H1 (cell line): ENCODE measurements around the gene KSR2. TPM values are rescaled to one million over a fixed set of nuclear protein-coding genes. Genes with fewer than 3 reads are reported as not detected.

Experiments
- BCL11A ChIP-seq, 2 experiments: IDR thresholded peaks; one replicate each; pipeline ENCODE4 v1.6.1; 2011; ENCODE audit warnings: low read depth in 2 of 2, low read length in 2 of 2, mild to moderate bottlenecking in 2 of 2
- CREB1 ChIP-seq: IDR thresholded peaks from 2 replicates; pipeline ENCODE4 v1.6.1; 2012; ENCODE audit warnings: inconsistent platforms
- JUN ChIP-seq: IDR thresholded peaks from 2 replicates; pipeline ENCODE4 v1.6.1; 2011; ENCODE audit warnings: low read depth, mild to moderate bottlenecking, improper control_type of control experiment, low read length
- POLR2AphosphoS5 ChIP-seq: IDR thresholded peaks from 2 replicates; pipeline ENCODE4 v1.6.1; 2011; ENCODE audit warnings: low read depth, low read length
- SAP30 ChIP-seq: fragments of 300-600 bp; sonication (generic); IDR thresholded peaks from 2 replicates; pipeline ENCODE4 v1.7.1; 2012; ENCODE audit warnings: low read length, moderate library complexity, mild to moderate bottlenecking, inconsistent platforms; ENCODE audit not compliant: insufficient read depth, insufficient replicate concordance
- SP2 ChIP-seq: IDR thresholded peaks from 2 replicates; pipeline ENCODE4 v1.6.1; 2012; ENCODE audit warnings: mild to moderate bottlenecking, low read length, inconsistent platforms
- polyA plus RNA-seq, 7 experiments: library from polyadenylated mRNA; depleted of rRNA in 3 of 7; stranded (reverse) in 5 of 7; unstranded in 2 of 7; fragments of >200 nt in 5 of 7; fragments of 200-250 nt in 2 of 7; gene quantifications; 1 replicate in 5 of 7; 2 replicates in 1 of 7; 4 replicates in 1 of 7; pipeline versions ENCODE4 v1.2.1 to v1.2.3, GENCODE V29; 2011 to 2013; ENCODE audit warnings: missing spikeins in 2 of 7, mixed read lengths in 2 of 7
- total RNA-seq: library from RNA; stranded (reverse); fragmentation: NEBNext Ultra II Directional; extraction: Animal tissue kit (Norgen Biotek cat#: 25700); gene quantifications from 2 replicates; pipeline ENCODE4 v1.2.1, GENCODE V29; 2021
- TF ChIP-seq, protein P1 (sequence below): fragments of 300-600 bp; sonication (generic); IDR thresholded peaks from 2 replicates; pipeline ENCODE4 v1.7.1; 2012; ENCODE audit warnings: low read length, moderate library complexity, mild to moderate bottlenecking, inconsistent platforms; ENCODE audit not compliant: insufficient replicate concordance
- TF ChIP-seq, protein P2 (sequence below): IDR thresholded peaks from 2 replicates; pipeline ENCODE4 v1.6.1; 2011; ENCODE audit warnings: low read depth, mild to moderate bottlenecking, low read length; ENCODE audit not compliant: insufficient read depth

The KSR2 gene
- total and polyA plus RNA-seq, 2 of the 8 experiments (the other 6 are each of a cell fraction or from before 2014, with no cell fraction given) = 0.74 to 2.2 TPM

DNA sequence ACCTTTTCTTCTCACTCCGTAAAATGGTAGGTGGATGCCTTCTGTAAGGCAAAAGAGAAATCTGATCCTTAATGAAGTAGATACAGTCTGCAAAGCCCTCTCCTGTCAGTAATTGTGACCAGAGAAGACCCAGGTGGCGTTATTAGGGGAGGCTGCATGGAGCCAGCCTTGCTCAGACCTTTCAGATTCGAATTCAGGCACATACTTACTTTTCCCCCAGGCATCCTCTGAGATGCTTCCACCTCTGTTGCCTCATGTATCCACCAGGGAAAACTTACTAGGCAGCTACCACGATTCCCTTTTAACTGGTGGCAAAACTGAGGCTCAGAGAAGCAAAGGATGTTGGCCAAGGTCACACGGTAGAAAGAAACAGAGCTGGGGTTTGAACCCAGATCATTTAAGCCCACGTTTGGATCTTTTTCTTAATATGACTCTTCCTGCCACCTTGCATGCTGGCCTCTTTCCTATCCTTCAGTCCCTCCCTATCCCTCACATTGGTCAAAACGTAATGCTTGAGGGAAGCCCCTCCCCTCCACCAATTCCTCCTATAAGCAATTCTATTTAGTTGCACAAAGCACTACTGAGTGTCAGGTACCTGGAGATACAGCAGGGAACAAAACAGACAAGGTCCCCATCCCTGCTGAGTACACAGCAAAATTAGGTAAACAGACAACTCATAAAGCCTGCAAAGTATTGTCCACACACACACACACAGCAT, 179.4 kb downstream of the KSR2 start (continued):
- TF ChIP-seq, protein P1, sequence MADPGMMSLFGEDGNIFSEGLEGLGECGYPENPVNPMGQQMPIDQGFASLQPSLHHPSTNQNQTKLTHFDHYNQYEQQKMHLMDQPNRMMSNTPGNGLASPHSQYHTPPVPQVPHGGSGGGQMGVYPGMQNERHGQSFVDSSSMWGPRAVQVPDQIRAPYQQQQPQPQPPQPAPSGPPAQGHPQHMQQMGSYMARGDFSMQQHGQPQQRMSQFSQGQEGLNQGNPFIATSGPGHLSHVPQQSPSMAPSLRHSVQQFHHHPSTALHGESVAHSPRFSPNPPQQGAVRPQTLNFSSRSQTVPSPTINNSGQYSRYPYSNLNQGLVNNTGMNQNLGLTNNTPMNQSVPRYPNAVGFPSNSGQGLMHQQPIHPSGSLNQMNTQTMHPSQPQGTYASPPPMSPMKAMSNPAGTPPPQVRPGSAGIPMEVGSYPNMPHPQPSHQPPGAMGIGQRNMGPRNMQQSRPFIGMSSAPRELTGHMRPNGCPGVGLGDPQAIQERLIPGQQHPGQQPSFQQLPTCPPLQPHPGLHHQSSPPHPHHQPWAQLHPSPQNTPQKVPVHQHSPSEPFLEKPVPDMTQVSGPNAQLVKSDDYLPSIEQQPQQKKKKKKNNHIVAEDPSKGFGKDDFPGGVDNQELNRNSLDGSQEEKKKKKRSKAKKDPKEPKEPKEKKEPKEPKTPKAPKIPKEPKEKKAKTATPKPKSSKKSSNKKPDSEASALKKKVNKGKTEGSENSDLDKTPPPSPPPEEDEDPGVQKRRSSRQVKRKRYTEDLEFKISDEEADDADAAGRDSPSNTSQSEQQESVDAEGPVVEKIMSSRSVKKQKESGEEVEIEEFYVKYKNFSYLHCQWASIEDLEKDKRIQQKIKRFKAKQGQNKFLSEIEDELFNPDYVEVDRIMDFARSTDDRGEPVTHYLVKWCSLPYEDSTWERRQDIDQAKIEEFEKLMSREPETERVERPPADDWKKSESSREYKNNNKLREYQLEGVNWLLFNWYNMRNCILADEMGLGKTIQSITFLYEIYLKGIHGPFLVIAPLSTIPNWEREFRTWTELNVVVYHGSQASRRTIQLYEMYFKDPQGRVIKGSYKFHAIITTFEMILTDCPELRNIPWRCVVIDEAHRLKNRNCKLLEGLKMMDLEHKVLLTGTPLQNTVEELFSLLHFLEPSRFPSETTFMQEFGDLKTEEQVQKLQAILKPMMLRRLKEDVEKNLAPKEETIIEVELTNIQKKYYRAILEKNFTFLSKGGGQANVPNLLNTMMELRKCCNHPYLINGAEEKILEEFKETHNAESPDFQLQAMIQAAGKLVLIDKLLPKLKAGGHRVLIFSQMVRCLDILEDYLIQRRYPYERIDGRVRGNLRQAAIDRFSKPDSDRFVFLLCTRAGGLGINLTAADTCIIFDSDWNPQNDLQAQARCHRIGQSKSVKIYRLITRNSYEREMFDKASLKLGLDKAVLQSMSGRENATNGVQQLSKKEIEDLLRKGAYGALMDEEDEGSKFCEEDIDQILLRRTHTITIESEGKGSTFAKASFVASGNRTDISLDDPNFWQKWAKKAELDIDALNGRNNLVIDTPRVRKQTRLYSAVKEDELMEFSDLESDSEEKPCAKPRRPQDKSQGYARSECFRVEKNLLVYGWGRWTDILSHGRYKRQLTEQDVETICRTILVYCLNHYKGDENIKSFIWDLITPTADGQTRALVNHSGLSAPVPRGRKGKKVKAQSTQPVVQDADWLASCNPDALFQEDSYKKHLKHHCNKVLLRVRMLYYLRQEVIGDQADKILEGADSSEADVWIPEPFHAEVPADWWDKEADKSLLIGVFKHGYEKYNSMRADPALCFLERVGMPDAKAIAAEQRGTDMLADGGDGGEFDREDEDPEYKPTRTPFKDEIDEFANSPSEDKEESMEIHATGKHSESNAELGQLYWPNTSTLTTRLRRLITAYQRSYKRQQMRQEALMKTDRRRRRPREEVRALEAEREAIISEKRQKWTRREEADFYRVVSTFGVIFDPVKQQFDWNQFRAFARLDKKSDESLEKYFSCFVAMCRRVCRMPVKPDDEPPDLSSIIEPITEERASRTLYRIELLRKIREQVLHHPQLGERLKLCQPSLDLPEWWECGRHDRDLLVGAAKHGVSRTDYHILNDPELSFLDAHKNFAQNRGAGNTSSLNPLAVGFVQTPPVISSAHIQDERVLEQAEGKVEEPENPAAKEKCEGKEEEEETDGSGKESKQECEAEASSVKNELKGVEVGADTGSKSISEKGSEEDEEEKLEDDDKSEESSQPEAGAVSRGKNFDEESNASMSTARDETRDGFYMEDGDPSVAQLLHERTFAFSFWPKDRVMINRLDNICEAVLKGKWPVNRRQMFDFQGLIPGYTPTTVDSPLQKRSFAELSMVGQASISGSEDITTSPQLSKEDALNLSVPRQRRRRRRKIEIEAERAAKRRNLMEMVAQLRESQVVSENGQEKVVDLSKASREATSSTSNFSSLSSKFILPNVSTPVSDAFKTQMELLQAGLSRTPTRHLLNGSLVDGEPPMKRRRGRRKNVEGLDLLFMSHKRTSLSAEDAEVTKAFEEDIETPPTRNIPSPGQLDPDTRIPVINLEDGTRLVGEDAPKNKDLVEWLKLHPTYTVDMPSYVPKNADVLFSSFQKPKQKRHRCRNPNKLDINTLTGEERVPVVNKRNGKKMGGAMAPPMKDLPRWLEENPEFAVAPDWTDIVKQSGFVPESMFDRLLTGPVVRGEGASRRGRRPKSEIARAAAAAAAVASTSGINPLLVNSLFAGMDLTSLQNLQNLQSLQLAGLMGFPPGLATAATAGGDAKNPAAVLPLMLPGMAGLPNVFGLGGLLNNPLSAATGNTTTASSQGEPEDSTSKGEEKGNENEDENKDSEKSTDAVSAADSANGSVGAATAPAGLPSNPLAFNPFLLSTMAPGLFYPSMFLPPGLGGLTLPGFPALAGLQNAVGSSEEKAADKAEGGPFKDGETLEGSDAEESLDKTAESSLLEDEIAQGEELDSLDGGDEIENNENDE = no peak
- TF ChIP-seq JUN (no peak), SAP30 (no peak), POLR2AphosphoS5 (no peak), CREB1 (no peak), SP2 (no peak), BCL11A (IDR thresholded peaks at IDR 0.05; ENCODE audit: low read depth in 2 of 2, low read length in 2 of 2) (no peak)
- TF ChIP-seq, protein P2, sequence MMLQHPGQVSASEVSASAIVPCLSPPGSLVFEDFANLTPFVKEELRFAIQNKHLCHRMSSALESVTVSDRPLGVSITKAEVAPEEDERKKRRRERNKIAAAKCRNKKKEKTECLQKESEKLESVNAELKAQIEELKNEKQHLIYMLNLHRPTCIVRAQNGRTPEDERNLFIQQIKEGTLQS = no peak
